Adipose tissue (tissue), 3 donors: ENCODE data around the gene RPS13. TPM values are rescaled to one million over a fixed set of nuclear protein-coding genes. Genes with fewer than 3 reads are reported as not detected.
"Not testable (repeated sequence)": the region's sequence is repeated elsewhere in the genome, so short reads cannot be mapped to it uniquely, and the experiment has no call there.

Experiments used
- H3K27ac ChIP-seq: one replicate; pipeline ENCODE4 v1.5.1; 2013; ENCODE audit warnings: low read depth, low read length
- WGBS, 3 donors: extraction: QIAGEN DNeasy Blood & Tissue Kit; methylation state at CpG; one replicate each; pipeline ENCODE4 v1.1.7; 2013; 5-methylcytosine and 5-hydroxymethylcytosine counted together
- polyA plus RNA-seq, 3 donors: library from polyadenylated mRNA; stranded (reverse); fragments of 200-250 nt; gene quantifications; one replicate each; pipeline ENCODE4 v1.2.3, GENCODE V29; 2013
- donor health status: healthy with polysubstance abuse.
- donor health status: Bipolar disorder and iron deficiency.
- donor health status: healthy.

RPS13 gene
- polyA plus RNA-seq, 3 donors = 1,441 to 3,380 (median 1,986) TPM

GRCh38 chr11:17048491-17048890 is 29.0 kb downstream of the RPS13 start:
- not testable (repeated sequence) for H3K27ac ChIP-seq
- WGBS, 3 donors = 38 to 87% (median 84%) methylated on average over 4 of the region's 4 CpGs

GRCh38 chr11:17046690-17047089 is 30.8 kb downstream of the RPS13 start:
- WGBS, 3 donors = 77 to 80% (median 80%) methylated on average over 5 of the region's 5 CpGs
- no peak overlapping the region for H3K27ac ChIP-seq

GRCh38 chr11:17036666-17037658 is 40.5 kb downstream of the RPS13 start:
- H3K27ac ChIP-seq = no peak overlapping the region
- WGBS, 3 donors = 83 to 85% (median 84%) methylated on average over 6 of the region's 6 CpGs

GRCh38 chr11:17034027-17034426 is 43.4 kb downstream of the RPS13 start:
- WGBS, 3 donors = 94 to 96% (median 95%) methylated on average over 7 to 10 of the region's 10 CpGs
- not testable (repeated sequence) for H3K27ac ChIP-seq

- H3K27ac ChIP-seq = no peak overlapping the region
- WGBS, 3 donors = 80 to 83% (median 81%) methylated on average over 3 of the region's 3 CpGs
Measured at GRCh38 chr11:17026487-17027082, 50.9 kb downstream of the RPS13 start.

GRCh38 chr11:17024924-17025323 is 52.5 kb downstream of the RPS13 start:
- no peak overlapping the region for H3K27ac ChIP-seq
- 75 to 92% (median 82%) methylated on average over 2 of the region's 2 CpGs for WGBS, 3 donors

Other genes starting within 250 kb of the RPS13 start
- gene PLEKHA7, start 63.3 kb downstream of the RPS13 start, polyA plus RNA-seq = 10 to 100 TPM; 11.9 to 18.7 (median 16.2) TPM
- gene PIK3C2A, start 130.3 kb upstream of the RPS13 start, polyA plus RNA-seq = 10 to 100 TPM in 2 of 3 donors, 1 to 10 TPM in 1; 6.2 to 16.8 (median 11.5) TPM
- 10 to 100 TPM; 34.7 to 88.2 (median 69.5) TPM for gene NUCB2, start 199.1 kb upstream of the RPS13 start, polyA plus RNA-seq